Stomach (tissue), 4 donors: ENCODE results near the gene AMN1.

Experiments used
- CTCF ChIP-seq, 7 experiments: fragments of 450-650 bp in 4 of 7; fragments of 200-600 bp in 3 of 7; sonication (generic) in 3 of 7; IDR thresholded peaks; one replicate each; pipeline ENCODE4 v1.5.1; 2016 to 2019; ENCODE audit warnings: antibody characterized with exemption in 7 of 7, control low read depth in 2 of 7, mild to moderate bottlenecking in 1 of 7
- POLR2A ChIP-seq, 4 donors: fragments of 450-650 bp; IDR thresholded peaks; one replicate each; pipeline ENCODE4 v1.6.1; 2016; ENCODE audit warnings: antibody characterized with exemption in 4 of 4, control low read depth in 2 of 4, mild to moderate bottlenecking in 1 of 4, moderate library complexity in 1 of 4

GRCh38 chr12:31737345-31737744 is 8.5 kb upstream of the AMN1 start:
- TF ChIP-seq CTCF (IDR thresholded peaks at IDR 0.05) (no peak), POLR2A (IDR thresholded peaks at IDR 0.05) (no peak)
